ENCODE measurements around the gene MEGF6.

MEGF6 gene

GRCh38 chr1:3516911-3517675 is 94.2 kb downstream of the MEGF6 start:
- H3K27ac Mint-ChIP-seq: no peak overlapping the region
- no peak for DNase-seq (ENCODE audit: low spot score in 2 of 2)

GRCh38 chr1:3516481-3516869 is 94.8 kb downstream of the MEGF6 start:
- DNase-seq (ENCODE audit: low spot score in 2 of 2) (no peak), ATAC-seq (ENCODE audit: low read depth) (no peak)
- Mint-ChIP-seq H3K27me3 (no peaks in the 10 kb centered on the region), H3K27ac (no peak overlapping the region), H3K4me3 (no peak overlapping the region), H3K9me3 (no peaks in the 10 kb centered on the region), H3K36me3 (peaks cover 6% of the 10 kb centered on the region), H3K4me1 (peaks cover 2% of the 10 kb centered on the region)

More at GRCh38 chr1:3516911-3517675, 94.2 kb downstream of the MEGF6 start:
- Mint-ChIP-seq H3K4me1 (peaks cover 2% of the 10 kb centered on the region), H3K27me3 (no peaks in the 10 kb centered on the region), H3K9me3 (no peaks in the 10 kb centered on the region), H3K36me3 (peaks cover 6% of the 10 kb centered on the region), H3K4me3 (no peak overlapping the region)
- ATAC-seq (ENCODE audit: low read depth): no peak

- Mint-ChIP-seq H3K36me3 (peaks cover 7% of the 10 kb centered on the region), H3K4me3 (no peak overlapping the region), H3K9me3 (no peaks in the 10 kb centered on the region), H3K27ac (no peak overlapping the region), H3K4me1 (peaks cover 3% of the 10 kb centered on the region), H3K27me3 (no peaks in the 10 kb centered on the region)
- ATAC-seq (ENCODE audit: low read depth): no peak
- DNase-seq (ENCODE audit: low spot score in 2 of 2): no peak
These were observed 95.4 kb downstream of the MEGF6 start for GRCh38 chr1:3515774-3516480.

GRCh38 chr1:3515272-3515671 is 96.0 kb downstream of the MEGF6 start:
- H3K4me1 Mint-ChIP-seq: peaks cover 8% of the 10 kb centered on the region
- ATAC-seq (ENCODE audit: low read depth): no peak
- no peak overlapping the region for H3K4me3 Mint-ChIP-seq
- DNase-seq (ENCODE audit: low spot score in 2 of 2): no peak
- peaks cover 8% of the 10 kb centered on the region for H3K36me3 Mint-ChIP-seq
- H3K27ac Mint-ChIP-seq: no peak overlapping the region
- no peaks in the 10 kb centered on the region for H3K27me3 Mint-ChIP-seq
- H3K9me3 Mint-ChIP-seq: no peaks in the 10 kb centered on the region

- Mint-ChIP-seq H3K4me1 (peaks cover 8% of the 10 kb centered on the region), H3K27me3 (no peaks in the 10 kb centered on the region), H3K4me3 (no peak overlapping the region), H3K27ac (no peak overlapping the region), H3K36me3 (peaks cover 8% of the 10 kb centered on the region), H3K9me3 (no peaks in the 10 kb centered on the region)
- no peak for DNase-seq (ENCODE audit: low spot score in 2 of 2)
- no peak for ATAC-seq (ENCODE audit: low read depth)
These were observed 96.9 kb downstream of the MEGF6 start for GRCh38 chr1:3514404-3514803.

- H3K27me3 Mint-ChIP-seq: no peaks in the 10 kb centered on the region
- no peak overlapping the region for H3K27ac Mint-ChIP-seq
- no peak overlapping the region for H3K4me3 Mint-ChIP-seq
- no peak for DNase-seq (ENCODE audit: low spot score in 2 of 2)
- H3K36me3 Mint-ChIP-seq: peaks cover 10% of the 10 kb centered on the region
- no peak for ATAC-seq (ENCODE audit: low read depth)
- H3K9me3 Mint-ChIP-seq: no peaks in the 10 kb centered on the region
- peaks cover 8% of the 10 kb centered on the region for H3K4me1 Mint-ChIP-seq
These were observed 99.5 kb downstream of the MEGF6 start for GRCh38 chr1:3511856-3512255.

GRCh38 chr1:3511306-3511705 is 100.0 kb downstream of the MEGF6 start:
- Mint-ChIP-seq H3K36me3 (peaks cover 10% of the 10 kb centered on the region), H3K9me3 (no peaks in the 10 kb centered on the region), H3K27ac (no peak overlapping the region), H3K27me3 (no peaks in the 10 kb centered on the region), H3K4me3 (no peak overlapping the region), H3K4me1 (peaks cover 8% of the 10 kb centered on the region)
- DNase-seq (ENCODE audit: low spot score in 2 of 2) (no peak), ATAC-seq (ENCODE audit: low read depth) (no peak)

- DNase-seq (ENCODE audit: low spot score in 2 of 2) (no peak), ATAC-seq (ENCODE audit: low read depth) (no peak)
- Mint-ChIP-seq H3K4me3 (no peak overlapping the region), H3K27ac (no peak overlapping the region), H3K36me3 (peaks cover 10% of the 10 kb centered on the region), H3K4me1 (peaks cover 8% of the 10 kb centered on the region), H3K27me3 (no peaks in the 10 kb centered on the region), H3K9me3 (no peaks in the 10 kb centered on the region)
These were observed 100.4 kb downstream of the MEGF6 start for GRCh38 chr1:3510956-3511250.

- Mint-ChIP-seq H3K27me3 (no peaks in the 10 kb centered on the region), H3K27ac (no peak overlapping the region), H3K9me3 (no peaks in the 10 kb centered on the region), H3K4me3 (no peak overlapping the region), H3K36me3 (peaks cover 10% of the 10 kb centered on the region), H3K4me1 (peaks cover 8% of the 10 kb centered on the region)
- DNase-seq (ENCODE audit: low spot score in 2 of 2) (no peak), ATAC-seq (ENCODE audit: low read depth) (no peak)
These were observed 101.0 kb downstream of the MEGF6 start for GRCh38 chr1:3510136-3510955.

- no peak for DNase-seq (ENCODE audit: low spot score in 2 of 2)
- H3K36me3 Mint-ChIP-seq: peaks cover 10% of the 10 kb centered on the region
- H3K27me3 Mint-ChIP-seq: no peaks in the 10 kb centered on the region
- H3K9me3 Mint-ChIP-seq: no peaks in the 10 kb centered on the region
- no peak overlapping the region for H3K4me3 Mint-ChIP-seq
- ATAC-seq (ENCODE audit: low read depth): no peak
- H3K4me1 Mint-ChIP-seq: peaks cover 8% of the 10 kb centered on the region
- H3K27ac Mint-ChIP-seq: no peak overlapping the region
These were observed 101.6 kb downstream of the MEGF6 start for GRCh38 chr1:3509721-3510120.

GRCh38 chr1:3508757-3509415 is 102.4 kb downstream of the MEGF6 start:
- Mint-ChIP-seq H3K9me3 (no peaks in the 10 kb centered on the region), H3K27me3 (no peaks in the 10 kb centered on the region), H3K36me3 (peaks cover 10% of the 10 kb centered on the region), H3K27ac (no peak overlapping the region), H3K4me1 (peaks cover 8% of the 10 kb centered on the region), H3K4me3 (no peak overlapping the region)
- ATAC-seq (ENCODE audit: low read depth) (no peak), DNase-seq (ENCODE audit: low spot score in 2 of 2) (no peak)

- DNase-seq (ENCODE audit: low spot score in 2 of 2) (no peak), ATAC-seq (ENCODE audit: low read depth) (no peak)
- Mint-ChIP-seq H3K4me1 (peaks cover 9% of the 10 kb centered on the region), H3K27ac (no peak overlapping the region), H3K27me3 (no peaks in the 10 kb centered on the region), H3K4me3 (no peak overlapping the region), H3K36me3 (peaks cover 10% of the 10 kb centered on the region), H3K9me3 (no peaks in the 10 kb centered on the region)
These were observed 103.6 kb downstream of the MEGF6 start for GRCh38 chr1:3507636-3508275.

GRCh38 chr1:3506943-3507342 is 104.4 kb downstream of the MEGF6 start:
- Mint-ChIP-seq H3K4me3 (no peak overlapping the region), H3K4me1 (peaks cover 7% of the 10 kb centered on the region), H3K27me3 (no peaks in the 10 kb centered on the region), H3K9me3 (no peaks in the 10 kb centered on the region), H3K27ac (no peak overlapping the region), H3K36me3 (peaks cover 7% of the 10 kb centered on the region)
- DNase-seq (ENCODE audit: low spot score in 2 of 2): no peak
- no peak for ATAC-seq (ENCODE audit: low read depth)

Measured in memory B cell (primary cell).